GM21390 (cell line): Measurements from ENCODE around the gene OR10G8.

ENCODE experiments used
- ATAC-seq: cut with Tn5 transposase; IDR thresholded peaks from one replicate; pipeline ENCODE4 v1.9.1; 2021; ENCODE audit not compliant: unreplicated experiment

Gene OR10G8

GRCh38 chr11:124077266-124077665, 50.7 kb downstream of the OR10G8 start:
- ATAC-seq = no peak

DNA sequence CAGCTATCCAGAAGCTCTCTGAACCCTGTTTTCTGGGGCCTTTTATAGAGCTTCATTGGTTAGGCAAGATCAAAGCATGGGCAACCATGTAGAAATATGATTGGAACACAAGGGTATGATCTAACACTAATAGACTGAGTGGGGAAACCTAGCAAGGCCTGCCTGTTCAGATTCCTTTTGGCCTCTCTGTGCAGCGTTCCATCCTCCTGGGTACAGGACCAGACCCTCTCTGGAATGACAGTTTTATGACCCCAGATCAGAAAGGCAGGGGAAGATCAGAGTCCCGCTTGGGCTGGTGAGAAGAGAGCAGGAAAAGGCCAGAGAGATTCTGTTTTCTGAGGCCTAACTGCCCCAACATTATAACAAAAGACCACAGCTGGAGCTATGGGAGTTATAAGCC, 52.0 kb downstream of the OR10G8 start:
- ATAC-seq = no peak

- ATAC-seq = no peak
Measured at GRCh38 chr11:124079631-124080326, 53.2 kb downstream of the OR10G8 start.
